H9 (cell line): ENCODE data around the gene SREBF2. TPM values are rescaled to one million over a fixed set of nuclear protein-coding genes. Genes with fewer than 3 reads are reported as not detected.

Experiments
- DNase-seq: peaks from one replicate; pipeline ENCODE4 v3.0.0-alpha.2; 2017
- H2AFZ ChIP-seq: one replicate; pipeline ENCODE4 v1.6.1; 2013; ENCODE audit warnings: mild to moderate bottlenecking, low read length, control low read depth, moderate library complexity
- H2AK5ac ChIP-seq: 2 replicates; pipeline ENCODE4 v1.6.1; 2013; ENCODE audit warnings: low read length, control low read depth, mixed read lengths; ENCODE audit not compliant: insufficient read length
- H2BK120ac ChIP-seq: one replicate; pipeline ENCODE4 v1.6.1; 2013; ENCODE audit warnings: low read depth, mild to moderate bottlenecking, low read length, control low read depth, inconsistent platforms; ENCODE audit not compliant: poor library complexity, severe bottlenecking
- H2BK12ac ChIP-seq: 2 replicates; pipeline ENCODE4 v1.6.1; 2013; ENCODE audit warnings: low read length, control low read depth, mixed read lengths, low read depth; ENCODE audit not compliant: insufficient read length
- H2BK15ac ChIP-seq: 2 replicates; pipeline ENCODE4 v1.6.1; 2013; ENCODE audit warnings: low read depth, low read length, control low read depth
- H2BK20ac ChIP-seq: one replicate; pipeline ENCODE4 v1.6.1; 2013; ENCODE audit warnings: low read depth, mild to moderate bottlenecking, low read length, control low read depth, inconsistent platforms; ENCODE audit not compliant: poor library complexity, severe bottlenecking
- H2BK5ac ChIP-seq: 2 replicates; pipeline ENCODE4 v1.6.1; 2013; ENCODE audit warnings: low read length, control low read depth, mixed read lengths; ENCODE audit not compliant: insufficient read length
- H3K14ac ChIP-seq: 2 replicates; pipeline ENCODE4 v1.6.1; 2013; ENCODE audit warnings: low read length, control low read depth; ENCODE audit not compliant: insufficient read depth
- H3K18ac ChIP-seq: 2 replicates; pipeline ENCODE4 v1.6.1; 2013; ENCODE audit warnings: low read depth, mild to moderate bottlenecking, mixed read lengths, low read length, control low read depth; ENCODE audit not compliant: insufficient read length
- H3K23ac ChIP-seq: 2 replicates; pipeline ENCODE4 v1.6.1; 2013; ENCODE audit warnings: low read length, control low read depth, mixed read lengths, low read depth; ENCODE audit not compliant: insufficient read length
- H3K23me2 ChIP-seq: 2 replicates; pipeline ENCODE4 v1.6.1; 2013; ENCODE audit warnings: low read depth, mild to moderate bottlenecking, mixed read lengths, low read length, control low read depth; ENCODE audit not compliant: insufficient read length, poor library complexity, severe bottlenecking
- H3K27ac ChIP-seq: 2 replicates; pipeline ENCODE4 v1.5.1; 2013; ENCODE audit warnings: low read length, control low read depth, mixed read lengths, low read depth; ENCODE audit not compliant: insufficient read length
- H3K27me3 ChIP-seq: 2 replicates; pipeline ENCODE4 v1.6.1; 2013; ENCODE audit warnings: low read length, control low read depth, inconsistent platforms; ENCODE audit not compliant: insufficient read depth
- H3K4ac ChIP-seq: 2 replicates; pipeline ENCODE4 v1.6.1; 2013; ENCODE audit warnings: low read depth, mild to moderate bottlenecking, control low read depth, inconsistent platforms, low read length, moderate library complexity
- H3K4me1 ChIP-seq: 2 replicates; pipeline ENCODE4 v1.6.1; 2013; ENCODE audit warnings: low read length, control low read depth, inconsistent platforms; ENCODE audit not compliant: insufficient read depth
- H3K4me2 ChIP-seq: 2 replicates; pipeline ENCODE4 v1.6.1; 2013; ENCODE audit warnings: low read length, control low read depth, mixed read lengths; ENCODE audit not compliant: insufficient read length, insufficient read depth
- H3K56ac ChIP-seq: 2 replicates; pipeline ENCODE4 v1.6.1; 2013; ENCODE audit warnings: low read depth, mild to moderate bottlenecking, mixed read lengths, low read length, control low read depth; ENCODE audit not compliant: insufficient read length
- H3K79me1 ChIP-seq: 2 replicates; pipeline ENCODE4 v1.6.1; 2013; ENCODE audit warnings: low read depth, mild to moderate bottlenecking, moderate library complexity, low read length, control low read depth, inconsistent platforms; ENCODE audit not compliant: insufficient read depth, poor library complexity, severe bottlenecking
- H3K79me2 ChIP-seq: 2 replicates; pipeline ENCODE4 v1.6.1; 2013; ENCODE audit warnings: low read length, control low read depth, inconsistent platforms; ENCODE audit not compliant: insufficient read depth
- H3K9ac ChIP-seq: 2 replicates; pipeline ENCODE4 v1.6.1; 2013; ENCODE audit warnings: low read length, control low read depth, mixed read lengths; ENCODE audit not compliant: insufficient read length; ENCODE audit errors: extremely low read depth
- H3K9me3 ChIP-seq: one replicate; pipeline ENCODE4 v1.6.1; 2013; ENCODE audit warnings: low read depth, low read length, inconsistent platforms; ENCODE audit not compliant: control insufficient read depth
- H3T11ph ChIP-seq: one replicate; pipeline ENCODE4 v1.6.1; 2013; ENCODE audit warnings: mild to moderate bottlenecking, low read length, control low read depth, inconsistent platforms
- H4K20me1 ChIP-seq: one replicate; pipeline ENCODE4 v1.6.1; 2013; ENCODE audit not compliant: control insufficient read depth, insufficient read length, insufficient read depth
- H4K5ac ChIP-seq: 2 replicates; pipeline ENCODE4 v1.6.1; 2013; ENCODE audit warnings: low read depth, mild to moderate bottlenecking, mixed read lengths, low read length, control low read depth; ENCODE audit not compliant: insufficient read length
- H4K8ac ChIP-seq: replicated peaks from 2 replicates; pipeline ENCODE4 v1.6.1; 2013; ENCODE audit warnings: low read length, control low read depth, mixed read lengths, low read depth; ENCODE audit not compliant: insufficient read length
- H4K91ac ChIP-seq: 2 replicates; pipeline ENCODE4 v1.6.1; 2013; ENCODE audit warnings: low read depth, mild to moderate bottlenecking, moderate library complexity, mixed read lengths, low read length, control low read depth; ENCODE audit not compliant: insufficient read length
- H3K27ac Mint-ChIP-seq, 3 experiments: 2 replicates in 2 of 3; 3 replicates in 1 of 3; pipeline ENCODE4 v1.8.0; 2020 to 2021; ENCODE audit warnings: mixed read lengths in 3 of 3, mild to moderate bottlenecking in 1 of 3, moderate library complexity in 1 of 3
- H3K27me3 Mint-ChIP-seq: 2 replicates; pipeline ENCODE4 v1.8.0; 2021; ENCODE audit warnings: low read depth, mild to moderate bottlenecking, moderate library complexity, mixed read lengths
- H3K36me3 Mint-ChIP-seq, 3 experiments: 2 replicates in 2 of 3; 3 replicates in 1 of 3; pipeline ENCODE4 v1.8.0; 2020 to 2021; ENCODE audit warnings: low read depth in 3 of 3, mixed read lengths in 3 of 3; ENCODE audit not compliant: insufficient read depth in 1 of 3
- H3K4me1 Mint-ChIP-seq, 2 experiments: 2 replicates each; pipeline ENCODE4 v1.8.0; 2020; ENCODE audit warnings: mixed read lengths in 2 of 2
- H3K4me3 Mint-ChIP-seq, 2 experiments: 2 replicates in 1 of 2; 3 replicates in 1 of 2; pipeline ENCODE4 v1.8.0; 2020 to 2021; ENCODE audit warnings: mild to moderate bottlenecking in 2 of 2, mixed read lengths in 2 of 2, moderate library complexity in 1 of 2
- H3K9me3 Mint-ChIP-seq, 2 experiments: 2 replicates in 1 of 2; 3 replicates in 1 of 2; pipeline ENCODE4 v1.8.0; 2020; ENCODE audit warnings: mild to moderate bottlenecking in 2 of 2, mixed read lengths in 2 of 2, moderate library complexity in 1 of 2
- CTCF ChIP-seq: fragments of 200-600 bp; sonication (generic); conservative IDR thresholded peaks from 3 replicates; pipeline ENCODE4 v1.8.0; 2021; ENCODE audit warnings: antibody characterized with exemption, mild to moderate bottlenecking
- WGBS: extraction: QIAGEN DNeasy Blood & Tissue Kit; methylation state at CpG from one replicate; pipeline ENCODE4 v1.1.7; 2013; ENCODE audit warnings: missing lambda C conversion rate, low lambda C conversion rate, mixed read lengths; ENCODE audit not compliant: insufficient read length; ENCODE audit errors: extremely low coverage; 5-methylcytosine and 5-hydroxymethylcytosine counted together
- total RNA-seq: library from RNA; stranded (reverse); gene quantifications from 2 replicates; pipeline ENCODE4 v1.2.1, GENCODE V29; 2021

SREBF2 gene
- total RNA-seq, 1 experiment from 2014 or later: 146 TPM

DNA sequence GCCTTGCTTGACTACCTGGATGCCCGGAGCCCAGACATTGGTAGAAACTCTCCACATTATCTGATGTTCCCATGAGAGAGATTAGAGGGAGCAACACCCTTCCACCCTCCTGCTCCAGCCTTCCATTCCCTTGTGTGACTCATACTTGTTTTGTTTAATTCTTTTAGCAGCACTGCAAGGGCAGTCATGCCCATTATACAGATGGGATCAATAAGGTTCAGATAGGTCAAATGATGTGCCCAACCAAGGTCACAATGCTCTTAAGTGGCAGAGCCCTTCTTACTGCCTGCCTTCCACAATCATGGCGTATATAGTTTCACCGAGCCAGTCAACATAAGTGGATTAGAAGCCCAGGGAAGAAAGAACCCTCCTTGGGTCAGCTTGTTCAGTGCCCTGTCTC lies 39.0 kb upstream of the SREBF2 start:
- Histone ChIP-seq H2BK15ac (no peak overlapping the region), H2BK5ac (no peak overlapping the region), H4K8ac (no peak overlapping the region), H3K79me2 (no peaks in the 10 kb centered on the region), H3K23me2 (no peaks in the 10 kb centered on the region), H3K56ac (no peak overlapping the region), H3K4me2 (no peak overlapping the region), H3K79me1 (no peaks in the 10 kb centered on the region), H3K4me1 (no peaks in the 10 kb centered on the region), H2BK12ac (no peak overlapping the region), H2AK5ac (no peak overlapping the region), H4K5ac (no peak overlapping the region), H3K9ac (no peak overlapping the region), H2BK120ac (no peak overlapping the region), H3K9me3 (no peaks in the 10 kb centered on the region), H4K91ac (no peak overlapping the region), H3K14ac (no peak overlapping the region), H3K18ac (no peak overlapping the region), H2BK20ac (no peak overlapping the region), H4K20me1 (no peaks in the 10 kb centered on the region), H3T11ph (no peak overlapping the region), H2AFZ (no peak overlapping the region), H3K27ac (no peak overlapping the region), H3K27me3 (no peaks in the 10 kb centered on the region), H3K23ac (no peak overlapping the region), H3K4ac (no peak overlapping the region)
- TF ChIP-seq CTCF: no peak
- no CpG with 5 or more reads among the region's 3 CpGs for WGBS
- H3K9me3 Mint-ChIP-seq: no peaks in the 10 kb centered on the region
- no peak overlapping the region for H3K27ac Mint-ChIP-seq
- H3K4me1 Mint-ChIP-seq: peaks cover under 1% of the 10 kb centered on the region in 2 experiments; a peak in 3 of 4 replicates
- DNase-seq: no peak
- H3K4me3 Mint-ChIP-seq: no peak overlapping the region
- H3K27me3 Mint-ChIP-seq: peaks cover 9% of the 10 kb centered on the region
- H3K36me3 Mint-ChIP-seq: no peaks in the 10 kb centered on the region
